Panc1 (cell line): ENCODE measurements around the gene RIMS1. TPM values are rescaled to one million over a fixed set of nuclear protein-coding genes. Genes with fewer than 3 reads are reported as not detected.

Experiments used
- ATAC-seq: fragments of 200-7000 bp; cut with Tn5 transposase; 2 replicates; pipeline ENCODE4 v1.9.1; 2020; ENCODE audit warnings: mild to moderate bottlenecking, moderate library complexity
- BruUV-seq: library from RNA; stranded (reverse); fragments of 400-500 nt; replicated peaks from 2 replicates; lab custom pipeline; 2021; lab: Mats Ljungman, UMichigan
- CTCF ChIA-PET: fragments of 300-600 bp; sonication (Branson Sonifier 250); formaldehyde crosslinking; loops from one replicate; lab custom pipeline; 2022; ENCODE audit warnings: antibody characterized with exemption; lab: Charles Lee
- POLR2A ChIA-PET: fragments of 300-600 bp; sonication (Branson Sonifier 250); formaldehyde crosslinking; loops from one replicate; lab custom pipeline; 2022; ENCODE audit warnings: antibody characterized with exemption; lab: Charles Lee
- DNase-seq: peaks from one replicate; pipeline ENCODE4 v3.0.0-alpha.2; 2010; ENCODE audit warnings: low read depth, low spot score
- H3K27ac ChIP-seq: 2 replicates; pipeline ENCODE4 v1.5.1; 2011; ENCODE audit warnings: mild to moderate bottlenecking, low read length, inconsistent platforms
- H3K27me3 ChIP-seq: fragments of 200-500 bp; sonication (Bioruptor generic); 2 replicates; pipeline ENCODE4 v1.6.0; 2014; ENCODE audit warnings: low read length, inconsistent platforms; ENCODE audit not compliant: control insufficient read depth, insufficient read depth
- H3K36me3 ChIP-seq: fragments of 200-500 bp; sonication (Bioruptor generic); 2 replicates; pipeline ENCODE4 v1.5.1; 2014; ENCODE audit warnings: inconsistent platforms, mild to moderate bottlenecking, low read length, moderate library complexity; ENCODE audit not compliant: control insufficient read depth, insufficient read depth
- H3K4me1 ChIP-seq: 2 replicates; pipeline ENCODE4 v1.5.1; 2011; ENCODE audit warnings: inconsistent platforms, mild to moderate bottlenecking, low read length, moderate library complexity; ENCODE audit not compliant: control insufficient read depth, insufficient read depth
- H3K4me3 ChIP-seq, 2 experiments: 2 replicates each; pipeline ENCODE4 v1.5.1; 2011 to 2012; ENCODE audit warnings: low read depth in 2 of 2, low read length in 2 of 2, mild to moderate bottlenecking in 2 of 2, inconsistent platforms in 1 of 2, moderate library complexity in 1 of 2
- H3K9me3 ChIP-seq: fragments of 200-500 bp; sonication (Bioruptor generic); 2 replicates; pipeline ENCODE4 v1.5.1; 2014; ENCODE audit warnings: low read depth, mild to moderate bottlenecking, inconsistent platforms, low read length, moderate library complexity; ENCODE audit not compliant: control insufficient read depth, insufficient read depth
- CTCF ChIP-seq: fragments of 450-650 bp; IDR thresholded peaks from 2 replicates; pipeline ENCODE4 v1.5.1; 2017; ENCODE audit warnings: mild to moderate bottlenecking
- POLR2AphosphoS5 ChIP-seq: IDR thresholded peaks from 2 replicates; pipeline ENCODE4 v1.6.1; 2012; ENCODE audit warnings: mild to moderate bottlenecking, low read depth, low read length, moderate library complexity
- SIN3A ChIP-seq: IDR thresholded peaks from 2 replicates; pipeline ENCODE4 v1.6.1; 2012; ENCODE audit warnings: low read depth, mild to moderate bottlenecking, low read length, moderate library complexity, borderline replicate concordance; ENCODE audit not compliant: insufficient read depth
- TCF7L2 ChIP-seq: IDR thresholded peaks from 2 replicates; pipeline ENCODE4 v1.6.1; 2011; ENCODE audit warnings: mild to moderate bottlenecking, low read depth, low read length, inconsistent platforms
- in situ Hi-C: cut with HindIII; loops from 2 replicates; pipeline ENCODE4 v1.10.0; 2016; ENCODE audit warnings: low sequenced_read_pairs, low pct_unique_long_range_greater_than_20kb
- intact Hi-C: fragments of 100-400 bp; cut with micrococcal nuclease; formaldehyde crosslinking; loops from one replicate; pipeline ENCODE4 v1.10.0; 2022; ENCODE audit not compliant: unreplicated experiment
- total RNA-seq: library from RNA; stranded (reverse); gene quantifications from one replicate; pipeline ENCODE4 v1.2.1, GENCODE V29; 2021; ENCODE audit not compliant: unreplicated experiment
- TF ChIP-seq, protein P1 (sequence below), 2 experiments: IDR thresholded peaks; 2 replicates each; pipeline ENCODE4 v1.6.1; 2011 to 2012; ENCODE audit warnings: low read depth in 2 of 2, control low read depth in 1 of 2, low read length in 1 of 2, mild to moderate bottlenecking in 1 of 2, moderate library complexity in 1 of 2; ENCODE audit not compliant: insufficient read depth in 1 of 2

The RIMS1 gene
- total RNA-seq, 1 experiment from 2014 or later, result 0.18 TPM

GRCh38 chr6:72390548-72390947 lies 504.2 kb downstream of the RIMS1 start:
- ATAC-seq (no peak), DNase-seq (no peak)
- Histone ChIP-seq H3K9me3 (no peaks in the 10 kb centered on the region), H3K4me1 (no peaks in the 10 kb centered on the region), H3K36me3 (no peaks in the 10 kb centered on the region), H3K27me3 (no peaks in the 10 kb centered on the region), H3K27ac (no peak overlapping the region), H3K4me3 (no peak overlapping the region)
- in situ Hi-C loops, result no loop called here
- no TSS peak for BruUV-seq
- intact Hi-C loops, result no loop called here
- POLR2A ChIA-PET, result no interaction called here
- TF ChIP-seq TCF7L2 (no peak), POLR2AphosphoS5 (no peak), SIN3A (no peak), CTCF (no peak)
- TF ChIP-seq, protein P1, sequence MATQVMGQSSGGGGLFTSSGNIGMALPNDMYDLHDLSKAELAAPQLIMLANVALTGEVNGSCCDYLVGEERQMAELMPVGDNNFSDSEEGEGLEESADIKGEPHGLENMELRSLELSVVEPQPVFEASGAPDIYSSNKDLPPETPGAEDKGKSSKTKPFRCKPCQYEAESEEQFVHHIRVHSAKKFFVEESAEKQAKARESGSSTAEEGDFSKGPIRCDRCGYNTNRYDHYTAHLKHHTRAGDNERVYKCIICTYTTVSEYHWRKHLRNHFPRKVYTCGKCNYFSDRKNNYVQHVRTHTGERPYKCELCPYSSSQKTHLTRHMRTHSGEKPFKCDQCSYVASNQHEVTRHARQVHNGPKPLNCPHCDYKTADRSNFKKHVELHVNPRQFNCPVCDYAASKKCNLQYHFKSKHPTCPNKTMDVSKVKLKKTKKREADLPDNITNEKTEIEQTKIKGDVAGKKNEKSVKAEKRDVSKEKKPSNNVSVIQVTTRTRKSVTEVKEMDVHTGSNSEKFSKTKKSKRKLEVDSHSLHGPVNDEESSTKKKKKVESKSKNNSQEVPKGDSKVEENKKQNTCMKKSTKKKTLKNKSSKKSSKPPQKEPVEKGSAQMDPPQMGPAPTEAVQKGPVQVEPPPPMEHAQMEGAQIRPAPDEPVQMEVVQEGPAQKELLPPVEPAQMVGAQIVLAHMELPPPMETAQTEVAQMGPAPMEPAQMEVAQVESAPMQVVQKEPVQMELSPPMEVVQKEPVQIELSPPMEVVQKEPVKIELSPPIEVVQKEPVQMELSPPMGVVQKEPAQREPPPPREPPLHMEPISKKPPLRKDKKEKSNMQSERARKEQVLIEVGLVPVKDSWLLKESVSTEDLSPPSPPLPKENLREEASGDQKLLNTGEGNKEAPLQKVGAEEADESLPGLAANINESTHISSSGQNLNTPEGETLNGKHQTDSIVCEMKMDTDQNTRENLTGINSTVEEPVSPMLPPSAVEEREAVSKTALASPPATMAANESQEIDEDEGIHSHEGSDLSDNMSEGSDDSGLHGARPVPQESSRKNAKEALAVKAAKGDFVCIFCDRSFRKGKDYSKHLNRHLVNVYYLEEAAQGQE (IDR thresholded peaks at IDR 0.05; ENCODE audit: insufficient read depth in 1 of 2, low read depth in 2 of 2, low read length in 1 of 2), result no peak
- CTCF ChIA-PET, result no interaction called here

DNA sequence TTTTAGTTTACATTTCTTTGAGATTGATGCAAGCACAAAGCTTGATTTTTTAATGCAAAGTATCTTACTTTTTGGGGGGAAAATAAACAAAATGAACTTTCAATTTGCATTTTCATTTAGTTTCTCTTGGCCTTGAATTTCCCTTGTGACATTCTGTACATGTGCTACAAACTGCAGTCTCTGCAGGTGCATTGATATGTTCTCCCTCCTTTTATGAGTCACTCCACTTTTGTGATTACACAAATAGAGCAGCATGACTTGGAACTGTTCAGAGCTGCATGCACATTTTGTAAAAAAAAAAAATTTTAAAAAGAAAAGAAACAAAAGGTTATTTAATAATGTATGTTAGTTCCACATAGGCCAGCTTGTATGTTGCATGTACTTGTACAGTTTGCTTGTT lies 515.5 kb downstream of the RIMS1 start:
- TF ChIP-seq CTCF (no peak), SIN3A (no peak), POLR2AphosphoS5 (no peak), TCF7L2 (no peak)
- TF ChIP-seq, protein P1 (IDR thresholded peaks at IDR 0.05; ENCODE audit: insufficient read depth in 1 of 2, low read depth in 2 of 2, low read length in 1 of 2), result no peak
- in situ Hi-C loops, result no loop called here
- POLR2A ChIA-PET, result no interaction called here

More for the DNA sequence above, 515.5 kb downstream of the RIMS1 start:
- Histone ChIP-seq H3K36me3 (no peaks in the 10 kb centered on the region), H3K27me3 (no peaks in the 10 kb centered on the region), H3K4me3 (no peak overlapping the region), H3K9me3 (no peaks in the 10 kb centered on the region), H3K4me1 (no peaks in the 10 kb centered on the region), H3K27ac (no peak overlapping the region)
- ATAC-seq (no peak), DNase-seq (no peak)
- intact Hi-C loops, result no loop called here
- CTCF ChIA-PET, result no interaction called here
- BruUV-seq, result no TSS peak
